Dendritic cell treated with granulocyte-macrophage colony-stimulating factor and Interleukin-4, amounts not matched to agents 40 ng/mL and 50 ng/mL, for 4 days (primary cell): ENCODE data around the gene GIPC2.
A peak's percentile ranks its signal among the peaks of the same experiment; 100 is the strongest.
"Not testable (repeated sequence)": the region's sequence is repeated elsewhere in the genome, so short reads cannot be mapped to it uniquely, and the experiment has no call there.

Experiments
- H3K27ac Mint-ChIP-seq: one replicate; pipeline ENCODE4 v1.8.0; 2022; ENCODE audit warnings: mild to moderate bottlenecking, mixed read lengths
- H3K27me3 Mint-ChIP-seq: one replicate; pipeline ENCODE4 v1.8.0; 2022; ENCODE audit warnings: mild to moderate bottlenecking, mixed read lengths
- H3K36me3 Mint-ChIP-seq: one replicate; pipeline ENCODE4 v1.8.0; 2022; ENCODE audit warnings: low read depth, mixed read lengths
- H3K4me1 Mint-ChIP-seq: one replicate; pipeline ENCODE4 v1.8.0; 2022; ENCODE audit warnings: low read depth, mixed read lengths
- H3K4me3 Mint-ChIP-seq: one replicate; pipeline ENCODE4 v1.8.0; 2022; ENCODE audit warnings: mild to moderate bottlenecking, moderate library complexity, mixed read lengths
- H3K9me3 Mint-ChIP-seq: one replicate; pipeline ENCODE4 v1.8.0; 2022; ENCODE audit warnings: mixed read lengths
- intact Hi-C: fragments of 100-400 bp; cut with micrococcal nuclease; formaldehyde crosslinking; loops from one replicate; pipeline ENCODE4 v1.15.0; 2022

The GIPC2 gene

GRCh38 chr1:78064886-78065285 is 19.1 kb downstream of the GIPC2 start:
- H3K4me3 Mint-ChIP-seq, H3K9me3 Mint-ChIP-seq, H3K27ac Mint-ChIP-seq, H3K27me3 Mint-ChIP-seq, H3K36me3 Mint-ChIP-seq, intact Hi-C loops, H3K4me1 Mint-ChIP-seq: not testable (repeated sequence)

- H3K36me3 Mint-ChIP-seq = no peaks in the 10 kb centered on the region
- H3K9me3 Mint-ChIP-seq = no peaks in the 10 kb centered on the region
- intact Hi-C loops = no loop called here
- H3K4me3 Mint-ChIP-seq = no peak overlapping the region
- no peak overlapping the region for H3K27ac Mint-ChIP-seq
- peaks cover 6% of the 10 kb centered on the region for H3K4me1 Mint-ChIP-seq
- peaks cover 1% of the 10 kb centered on the region for H3K27me3 Mint-ChIP-seq
These were observed 23.0 kb downstream of the GIPC2 start for GRCh38 chr1:78068681-78069283.

- H3K4me1 Mint-ChIP-seq = peaks cover 6% of the 10 kb centered on the region
- H3K27me3 Mint-ChIP-seq = peaks cover 1% of the 10 kb centered on the region
- H3K9me3 Mint-ChIP-seq = no peaks in the 10 kb centered on the region
- H3K27ac Mint-ChIP-seq = no peak overlapping the region
- H3K36me3 Mint-ChIP-seq = no peaks in the 10 kb centered on the region
- intact Hi-C loops = no loop called here
- no peak overlapping the region for H3K4me3 Mint-ChIP-seq
These were observed 24.0 kb downstream of the GIPC2 start for GRCh38 chr1:78069784-78070183.

DNA sequence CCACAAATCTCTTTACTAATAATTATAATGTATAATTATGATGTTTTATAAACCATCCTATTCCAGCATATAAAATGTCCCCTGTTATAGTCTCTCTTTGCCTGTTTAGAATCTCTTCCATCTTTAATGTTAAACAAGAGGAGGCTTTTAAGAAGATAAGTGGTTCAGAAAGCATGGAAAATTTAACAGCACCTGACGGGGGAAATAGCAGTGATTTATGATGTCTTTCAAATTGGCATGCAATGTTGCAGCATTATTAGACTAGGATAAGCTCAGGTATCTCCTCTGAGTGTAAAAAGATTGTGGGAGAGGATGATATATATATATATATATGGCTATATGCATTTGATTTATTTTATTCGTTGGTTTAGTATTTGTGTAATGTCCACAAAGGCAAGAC is 24.4 kb downstream of the GIPC2 start:
- Mint-ChIP-seq H3K4me1 (peaks cover 6% of the 10 kb centered on the region), H3K27ac (no peak overlapping the region), H3K27me3 (peaks cover 1% of the 10 kb centered on the region), H3K4me3 (no peak overlapping the region), H3K36me3 (no peaks in the 10 kb centered on the region), H3K9me3 (no peaks in the 10 kb centered on the region)
- intact Hi-C loops = no loop called here

- H3K4me3 Mint-ChIP-seq = no peak overlapping the region
- H3K4me1 Mint-ChIP-seq = peaks cover 6% of the 10 kb centered on the region
- H3K27ac Mint-ChIP-seq = no peak overlapping the region
- H3K27me3 Mint-ChIP-seq = peaks cover 1% of the 10 kb centered on the region
- H3K9me3 Mint-ChIP-seq = no peaks in the 10 kb centered on the region
- intact Hi-C loops = no loop called here
- H3K36me3 Mint-ChIP-seq = no peaks in the 10 kb centered on the region
These were observed 25.0 kb downstream of the GIPC2 start for GRCh38 chr1:78070758-78071157.

GRCh38 chr1:78071696-78072095 is 25.9 kb downstream of the GIPC2 start:
- intact Hi-C loops = no loop called here
- H3K4me1 Mint-ChIP-seq = peaks cover 6% of the 10 kb centered on the region
- H3K36me3 Mint-ChIP-seq = no peaks in the 10 kb centered on the region
- H3K4me3 Mint-ChIP-seq = no peak overlapping the region
- H3K27me3 Mint-ChIP-seq = peaks cover 1% of the 10 kb centered on the region
- no peaks in the 10 kb centered on the region for H3K9me3 Mint-ChIP-seq
- no peak overlapping the region for H3K27ac Mint-ChIP-seq

DNA sequence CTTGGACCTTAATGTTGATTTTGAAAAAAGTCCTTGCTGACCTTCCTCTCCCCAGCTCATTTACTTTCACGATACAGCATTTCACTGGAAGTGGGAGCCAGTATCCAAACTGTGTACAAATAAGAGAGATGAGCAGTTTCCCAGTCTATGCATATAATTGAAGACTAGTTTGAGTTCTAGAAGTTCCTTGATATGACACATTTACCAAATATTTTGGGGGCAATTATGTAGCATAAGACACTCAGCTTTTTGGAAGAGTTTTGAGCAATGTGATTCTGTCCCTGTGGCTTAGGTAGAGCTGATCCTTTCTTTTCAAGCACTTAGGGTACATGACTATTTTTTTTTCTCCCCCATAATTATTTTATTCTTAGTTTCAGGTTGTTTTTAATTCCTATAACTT is 26.4 kb downstream of the GIPC2 start:
- no peak overlapping the region for H3K4me3 Mint-ChIP-seq
- no peak overlapping the region for H3K27ac Mint-ChIP-seq
- peaks cover 1% of the 10 kb centered on the region for H3K27me3 Mint-ChIP-seq
- intact Hi-C loops = no loop called here
- H3K4me1 Mint-ChIP-seq = peaks cover 6% of the 10 kb centered on the region
- no peaks in the 10 kb centered on the region for H3K36me3 Mint-ChIP-seq
- H3K9me3 Mint-ChIP-seq = no peaks in the 10 kb centered on the region

GRCh38 chr1:78073441-78073840 is 27.7 kb downstream of the GIPC2 start:
- Mint-ChIP-seq H3K4me3 (no peak overlapping the region), H3K4me1 (peaks cover 6% of the 10 kb centered on the region), H3K9me3 (no peaks in the 10 kb centered on the region), H3K27ac (no peak overlapping the region), H3K36me3 (no peaks in the 10 kb centered on the region), H3K27me3 (peaks cover 1% of the 10 kb centered on the region)
- intact Hi-C loops = no loop called here

- Mint-ChIP-seq H3K27ac (no peak overlapping the region), H3K36me3 (no peaks in the 10 kb centered on the region), H3K9me3 (no peaks in the 10 kb centered on the region), H3K4me3 (no peak overlapping the region), H3K4me1 (peaks cover 6% of the 10 kb centered on the region), H3K27me3 (peaks cover 1% of the 10 kb centered on the region)
- intact Hi-C loops = no loop called here
These were observed 29.9 kb downstream of the GIPC2 start for GRCh38 chr1:78075621-78076020.

- Mint-ChIP-seq H3K27ac (no peak overlapping the region), H3K9me3 (no peaks in the 10 kb centered on the region), H3K4me1 (no peaks in the 10 kb centered on the region), H3K36me3 (no peaks in the 10 kb centered on the region), H3K27me3 (no peaks in the 10 kb centered on the region), H3K4me3 (no peak overlapping the region)
- intact Hi-C loops = no loop called here
These were observed 32.6 kb downstream of the GIPC2 start for GRCh38 chr1:78078358-78078757.

- no peak overlapping the region for H3K27ac Mint-ChIP-seq
- H3K4me1 Mint-ChIP-seq = no peaks in the 10 kb centered on the region
- H3K36me3 Mint-ChIP-seq = no peaks in the 10 kb centered on the region
- H3K4me3 Mint-ChIP-seq = no peak overlapping the region
- no peaks in the 10 kb centered on the region for H3K9me3 Mint-ChIP-seq
- H3K27me3 Mint-ChIP-seq = no peaks in the 10 kb centered on the region
- intact Hi-C loops = no loop called here
These were observed 33.8 kb downstream of the GIPC2 start for GRCh38 chr1:78079580-78079979.

DNA sequence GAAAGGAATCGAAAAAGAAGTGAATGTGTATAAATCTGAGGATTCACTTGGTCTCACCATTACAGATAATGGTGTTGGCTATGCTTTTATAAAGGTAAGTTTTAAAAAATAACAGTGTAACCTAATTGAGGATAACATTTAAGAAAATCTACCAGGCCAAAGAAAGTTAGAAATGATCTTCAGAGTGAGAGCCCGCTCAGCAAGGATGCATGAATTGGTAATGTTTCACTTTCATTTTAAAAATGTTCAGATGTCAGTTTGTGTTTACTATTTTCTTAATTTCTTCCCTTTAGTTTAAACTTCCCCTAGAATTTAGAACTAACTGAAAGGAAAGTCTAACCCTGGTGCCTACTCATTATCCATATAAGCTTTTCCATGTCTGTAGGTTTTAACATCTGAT is 35.0 kb downstream of the GIPC2 start:
- Mint-ChIP-seq H3K4me1 (no peaks in the 10 kb centered on the region), H3K4me3 (peak overlapping the region; percentile 30), H3K27ac (no peak overlapping the region), H3K9me3 (peaks cover 10% of the 10 kb centered on the region), H3K36me3 (no peaks in the 10 kb centered on the region), H3K27me3 (no peaks in the 10 kb centered on the region)
- intact Hi-C loops = loop anchor here (10.0 kb wide), 1 partner anchor 56 kb away; no protein-coding TSS in a partner anchor

- Mint-ChIP-seq H3K4me3 (no peak overlapping the region), H3K4me1 (no peaks in the 10 kb centered on the region), H3K27ac (no peak overlapping the region), H3K9me3 (peaks cover 25% of the 10 kb centered on the region), H3K27me3 (no peaks in the 10 kb centered on the region), H3K36me3 (no peaks in the 10 kb centered on the region)
- intact Hi-C loops = loop anchor here (10.0 kb wide), 1 partner anchor 57 kb away; no protein-coding TSS in a partner anchor
These were observed 36.5 kb downstream of the GIPC2 start for GRCh38 chr1:78081980-78082860.

DNA sequence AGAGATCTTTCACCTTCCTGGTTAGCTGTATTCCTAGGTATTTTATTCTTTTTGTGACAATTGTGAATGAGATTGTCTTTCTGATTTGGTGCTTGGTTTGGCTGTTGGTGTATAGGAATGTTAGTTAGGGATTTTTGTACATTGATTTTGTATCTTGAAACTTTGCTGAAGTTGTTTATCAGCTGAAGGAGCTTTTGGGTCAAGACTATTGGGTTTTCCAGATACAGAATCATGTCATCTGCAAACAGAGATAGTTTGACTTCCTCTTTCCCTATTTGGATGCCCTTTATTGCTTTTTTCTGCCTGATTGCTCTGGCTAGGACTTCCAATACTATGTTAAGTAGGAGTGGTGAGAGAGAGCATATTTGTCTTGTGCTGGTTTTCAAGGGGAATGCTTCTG is 38.9 kb downstream of the GIPC2 start:
- intact Hi-C loops = loop anchor here (10.0 kb wide), 1 partner anchor 60 kb away; no protein-coding TSS in a partner anchor
- not testable (repeated sequence) for H3K4me1 Mint-ChIP-seq, H3K27me3 Mint-ChIP-seq, H3K36me3 Mint-ChIP-seq, H3K27ac Mint-ChIP-seq, H3K4me3 Mint-ChIP-seq
- H3K9me3 Mint-ChIP-seq = peaks cover 26% of the 10 kb centered on the region
